CD4-positive, alpha-beta T cell treated with Interleukin-21 for 1 hour (primary cell): Measurements from ENCODE around the gene NPY.

ENCODE experiments used
- DNase-seq: peaks from one replicate; pipeline ENCODE4 v3.0.0-alpha.2; 2020

The NPY gene

DNA sequence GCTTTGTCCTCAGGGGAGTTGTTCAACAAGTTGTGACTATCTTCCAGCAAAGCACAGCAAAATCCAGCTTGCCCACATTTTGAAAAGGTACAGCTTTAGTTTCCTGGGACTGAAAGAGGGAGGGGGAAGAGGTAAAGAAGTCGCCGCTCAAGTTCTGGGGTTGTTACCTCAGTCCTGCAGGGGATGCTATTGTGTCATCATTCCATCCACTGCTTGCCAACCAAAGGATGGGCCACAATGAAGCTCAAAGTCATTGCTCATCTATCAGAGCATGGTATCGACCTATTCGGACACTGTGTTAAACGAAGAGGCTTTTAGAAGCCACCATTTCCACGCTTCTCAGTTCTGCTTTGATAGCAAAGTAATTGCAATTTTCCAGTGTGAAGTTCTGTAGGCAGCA is 34.3 kb downstream of the NPY start:
- no peak for DNase-seq

GRCh38 chr7:24319209-24319608 is 35.2 kb downstream of the NPY start:
- DNase-seq, result no peak

DNA sequence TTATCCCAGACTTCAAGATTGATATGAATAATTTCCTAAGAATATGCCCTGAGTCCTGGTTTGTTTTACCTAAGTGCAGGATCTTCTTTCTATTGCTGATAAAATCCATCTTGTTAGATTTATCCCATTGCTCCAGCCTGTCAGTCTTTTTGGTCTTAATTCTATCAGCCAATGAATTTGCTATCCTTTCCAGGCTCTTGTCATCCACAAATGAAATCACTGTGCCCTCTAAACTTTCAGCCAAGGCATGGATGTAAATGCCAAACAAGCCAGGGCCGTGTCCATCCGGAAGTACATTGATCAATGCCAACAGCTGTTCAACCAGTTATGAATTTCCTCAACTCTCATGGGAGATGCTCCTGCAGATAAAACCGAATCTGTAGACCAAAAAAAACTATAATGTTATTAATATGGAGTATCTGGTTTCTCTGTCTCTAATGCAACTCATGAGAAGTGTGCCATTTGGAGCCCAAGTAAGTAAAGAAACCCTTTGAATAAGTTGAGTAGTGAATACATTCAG is 40.0 kb downstream of the NPY start:
- no peak for DNase-seq

- no peak for DNase-seq
Measured at GRCh38 chr7:24325708-24326107, 41.7 kb downstream of the NPY start.

DNA sequence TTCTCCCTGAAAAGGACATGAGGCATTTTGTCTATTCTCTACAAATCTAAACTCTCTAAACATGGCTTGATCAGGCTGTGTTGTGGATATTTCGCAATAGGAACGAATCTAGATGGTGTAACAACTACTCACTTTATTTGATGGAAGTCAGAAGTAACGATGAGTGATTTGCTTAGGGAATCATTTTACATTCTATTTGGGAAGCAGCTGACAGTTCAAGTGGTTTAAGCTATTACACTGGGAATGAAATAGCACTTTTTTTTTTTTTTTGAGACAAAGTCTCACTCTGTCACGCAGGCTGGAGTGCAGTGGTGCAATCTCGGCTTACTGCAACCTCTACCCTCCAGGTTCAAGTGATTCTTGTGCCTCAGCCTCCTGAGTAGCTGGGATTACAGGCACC is 44.1 kb downstream of the NPY start:
- no peak for DNase-seq

GRCh38 chr7:24328894-24329293 is 44.9 kb downstream of the NPY start:
- no peak for DNase-seq

DNA sequence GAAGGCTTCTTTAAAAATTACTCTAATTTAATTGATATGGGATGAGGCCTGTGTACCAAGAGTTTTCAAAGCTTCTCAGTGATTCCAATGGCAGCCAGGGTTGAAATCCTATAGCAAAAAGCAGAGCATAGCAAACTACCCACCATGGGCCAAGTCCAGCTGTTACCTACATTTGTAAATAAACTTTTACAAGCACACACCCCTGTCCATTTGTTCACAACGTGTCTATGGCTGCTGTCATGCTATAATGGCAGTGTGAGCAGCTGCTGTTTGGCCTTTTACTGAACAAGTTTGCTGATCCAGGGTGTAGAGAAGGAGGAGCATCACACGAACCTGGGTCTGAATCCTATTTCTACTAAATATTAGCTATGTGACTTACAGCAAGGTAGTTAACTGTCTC is 50.0 kb downstream of the NPY start:
- DNase-seq, result no peak

- DNase-seq, result no peak
Measured at GRCh38 chr7:24334627-24335026, 50.6 kb downstream of the NPY start.

GRCh38 chr7:24336461-24336860 is 52.5 kb downstream of the NPY start:
- DNase-seq, result no peak

DNA sequence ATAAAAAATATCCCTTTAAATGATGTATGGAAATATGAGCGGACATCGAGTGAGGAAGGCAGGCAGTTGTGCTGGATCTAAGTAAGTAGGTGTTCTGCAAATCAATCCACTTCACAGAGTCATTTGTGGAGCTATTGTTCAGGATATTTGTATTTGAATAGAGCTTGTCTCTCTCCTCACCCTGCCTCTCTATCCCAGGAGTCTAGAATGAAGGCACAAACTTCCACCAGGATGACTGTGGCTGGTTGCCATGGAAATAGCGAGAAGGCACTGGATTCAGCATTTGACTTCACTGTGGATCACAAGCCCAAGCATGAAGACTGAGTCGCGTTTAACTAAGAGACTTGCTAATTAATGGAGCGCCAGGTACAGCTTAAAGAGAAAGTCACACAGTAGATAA is 53.2 kb downstream of the NPY start:
- no peak for DNase-seq

DNA sequence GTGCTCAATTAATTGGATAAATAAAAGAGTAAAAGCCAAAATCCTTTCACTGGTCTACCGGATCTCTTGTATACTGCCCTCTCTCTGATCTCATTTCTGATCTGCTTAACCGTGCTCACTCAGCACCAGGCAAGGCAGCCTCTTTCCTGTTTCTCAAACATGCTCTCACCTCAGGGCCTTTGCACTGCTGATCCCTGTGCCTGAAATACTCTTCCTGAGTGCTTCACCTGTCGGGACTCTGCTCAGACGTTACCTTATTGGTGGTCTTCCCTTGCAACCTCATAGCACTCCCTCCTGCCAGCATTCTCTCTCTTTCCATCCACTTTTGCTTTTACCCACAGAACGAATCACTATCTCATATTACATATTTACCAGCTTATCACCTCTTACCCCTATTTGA is 55.6 kb downstream of the NPY start:
- DNase-seq, result no peak

DNA sequence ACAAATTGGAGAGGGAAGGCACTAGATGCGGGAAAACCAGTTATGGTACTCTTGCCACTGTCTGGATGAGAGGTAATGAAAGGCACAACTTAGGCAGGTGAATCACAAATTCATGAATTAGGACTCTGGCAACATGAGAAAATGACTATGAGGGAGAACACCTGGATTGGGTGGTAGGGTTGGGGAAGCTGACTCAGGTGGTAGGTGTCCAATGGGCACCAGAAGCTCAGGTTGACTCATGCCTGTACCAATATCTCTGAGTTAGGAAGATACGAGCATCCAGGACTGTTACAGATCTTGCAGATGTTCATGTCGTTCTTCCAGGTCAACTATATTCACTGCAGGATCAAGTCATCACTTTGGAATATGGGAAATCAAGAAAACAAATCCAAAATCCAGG is 56.7 kb downstream of the NPY start:
- DNase-seq, result no peak
